ENCODE measurements around the gene KRTAP9-7.

DNA sequence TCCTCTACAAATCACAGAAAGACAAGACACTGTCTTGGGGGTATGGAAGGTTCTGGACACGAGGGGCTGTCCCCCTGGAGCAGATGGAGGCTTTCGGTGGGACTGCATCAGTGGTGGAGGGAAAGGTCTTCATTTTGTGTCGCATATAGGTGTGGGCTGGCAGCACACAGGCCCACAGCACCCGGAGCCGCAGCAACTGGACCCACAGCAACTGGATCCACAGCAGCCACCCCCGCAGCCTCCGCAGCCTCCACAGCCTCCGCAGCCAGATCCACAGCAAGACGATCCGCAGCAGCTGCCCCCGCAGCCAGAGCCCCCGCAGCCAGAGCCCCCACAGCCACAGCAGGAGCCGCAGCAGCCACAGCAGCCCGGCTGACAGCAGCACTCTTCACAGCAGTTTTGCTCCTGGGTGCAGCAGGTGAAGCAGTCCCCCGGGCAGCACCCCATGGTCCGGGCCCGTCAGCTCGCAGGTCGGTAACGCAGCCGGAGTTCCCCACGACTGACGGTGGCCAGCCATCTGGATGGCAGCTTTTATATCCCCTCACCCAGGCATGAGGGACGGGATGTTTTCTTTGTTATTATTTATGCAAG, 39.8 kb downstream of the KRTAP9-7 start, which contains the start of gene KRTAP17-1:
- TF ChIP-seq, protein P1, sequence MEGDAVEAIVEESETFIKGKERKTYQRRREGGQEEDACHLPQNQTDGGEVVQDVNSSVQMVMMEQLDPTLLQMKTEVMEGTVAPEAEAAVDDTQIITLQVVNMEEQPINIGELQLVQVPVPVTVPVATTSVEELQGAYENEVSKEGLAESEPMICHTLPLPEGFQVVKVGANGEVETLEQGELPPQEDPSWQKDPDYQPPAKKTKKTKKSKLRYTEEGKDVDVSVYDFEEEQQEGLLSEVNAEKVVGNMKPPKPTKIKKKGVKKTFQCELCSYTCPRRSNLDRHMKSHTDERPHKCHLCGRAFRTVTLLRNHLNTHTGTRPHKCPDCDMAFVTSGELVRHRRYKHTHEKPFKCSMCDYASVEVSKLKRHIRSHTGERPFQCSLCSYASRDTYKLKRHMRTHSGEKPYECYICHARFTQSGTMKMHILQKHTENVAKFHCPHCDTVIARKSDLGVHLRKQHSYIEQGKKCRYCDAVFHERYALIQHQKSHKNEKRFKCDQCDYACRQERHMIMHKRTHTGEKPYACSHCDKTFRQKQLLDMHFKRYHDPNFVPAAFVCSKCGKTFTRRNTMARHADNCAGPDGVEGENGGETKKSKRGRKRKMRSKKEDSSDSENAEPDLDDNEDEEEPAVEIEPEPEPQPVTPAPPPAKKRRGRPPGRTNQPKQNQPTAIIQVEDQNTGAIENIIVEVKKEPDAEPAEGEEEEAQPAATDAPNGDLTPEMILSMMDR (IDR thresholded peaks at IDR 0.05), result no peak
- TF ChIP-seq EZH2 (IDR thresholded peaks at IDR 0.05; ENCODE audit: borderline replicate concordance, insufficient read depth, low read depth, low read length, poor library complexity, severe bottlenecking), result no peak
